Measurements from ENCODE around the gene UBE2F.

UBE2F gene

DNA sequence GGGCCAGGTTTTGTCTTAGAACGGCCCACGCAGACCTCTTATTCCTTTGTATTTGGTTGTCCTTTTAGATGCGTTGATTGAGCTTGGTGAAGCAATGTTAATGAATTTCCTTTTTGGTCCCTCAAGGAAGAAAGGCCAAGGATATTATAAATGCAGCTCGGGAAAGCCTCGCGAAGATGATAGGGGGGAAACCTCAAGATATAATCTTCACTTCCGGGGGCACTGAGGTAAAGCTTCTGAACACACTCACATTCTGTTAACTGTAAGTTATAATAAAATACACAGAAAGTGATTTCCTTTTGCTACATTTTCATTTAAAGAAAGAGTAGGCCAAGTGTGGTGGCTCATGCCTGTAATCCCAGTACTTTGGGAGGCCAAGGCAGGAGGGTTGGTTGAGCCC, 101.1 kb downstream of the UBE2F start:
- H3K4me3 ChIP-seq (ENCODE audit: low read length), result no peak overlapping the region
- no peak for TF ChIP-seq ZNF274 (IDR thresholded peaks at IDR 0.05; ENCODE audit: low read depth, low read length)

- TF ChIP-seq ZNF274 (IDR thresholded peaks at IDR 0.05; ENCODE audit: low read depth, low read length), result no peak
- no peak overlapping the region; the same call in 1 of the 2 replicates for H3K4me3 ChIP-seq (ENCODE audit: low read length)
These were observed 102.4 kb downstream of the UBE2F start for GRCh38 chr2:238069021-238069709.

DNA sequence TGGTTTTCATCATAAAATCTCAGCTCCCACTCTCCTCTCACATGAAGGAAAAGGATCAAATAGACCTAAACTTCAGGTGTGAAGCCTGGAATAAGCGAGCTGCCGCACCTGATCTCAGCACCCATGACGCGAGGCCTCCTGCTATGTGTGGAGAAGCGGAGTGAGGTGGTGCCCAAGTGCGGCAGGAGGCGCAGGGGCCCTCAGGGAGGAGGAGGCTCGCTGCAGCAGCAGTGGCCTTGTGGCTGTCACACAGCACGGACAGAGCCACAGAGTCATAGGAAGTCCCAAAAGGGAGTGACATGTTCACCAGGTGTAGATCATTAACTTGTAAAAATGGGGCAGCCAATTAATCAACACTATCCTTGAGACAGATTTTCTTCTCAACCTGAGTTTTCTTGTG, 103.1 kb downstream of the UBE2F start:
- no peak overlapping the region for H3K4me3 ChIP-seq (ENCODE audit: low read length)
- TF ChIP-seq ZNF274 (IDR thresholded peaks at IDR 0.05; ENCODE audit: low read depth, low read length), result no peak

DNA sequence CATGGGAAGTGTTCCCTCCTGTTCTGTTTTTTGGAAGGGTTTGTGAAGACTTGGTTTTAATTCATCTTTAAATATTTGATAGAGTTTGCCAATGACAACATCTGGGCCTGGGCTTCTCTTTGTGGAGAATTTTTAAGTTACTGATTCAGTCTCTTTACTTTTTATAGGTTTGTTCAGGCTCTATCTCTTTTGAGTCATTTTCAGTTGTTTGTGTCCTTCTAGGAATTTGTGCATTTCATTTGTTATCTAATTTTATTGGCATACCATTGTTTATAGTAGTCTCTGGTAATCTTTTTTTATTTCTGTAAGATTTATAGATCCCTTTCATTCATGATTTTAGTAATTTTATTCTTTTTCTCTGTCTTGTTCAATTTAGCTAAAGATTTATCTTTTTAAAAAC, 108.6 kb downstream of the UBE2F start:
- TF ChIP-seq ZNF274 (IDR thresholded peaks at IDR 0.05; ENCODE audit: low read depth, low read length), result no peak
- H3K4me3 ChIP-seq (ENCODE audit: low read length), result no peak overlapping the region

GRCh38 chr2:238077292-238077691, 110.5 kb downstream of the UBE2F start:
- TF ChIP-seq ZNF274 (IDR thresholded peaks at IDR 0.05; ENCODE audit: low read depth, low read length), result no peak
- no peak overlapping the region for H3K4me3 ChIP-seq (ENCODE audit: low read length)

GRCh38 chr2:238079874-238080327, 113.1 kb downstream of the UBE2F start:
- H3K4me3 ChIP-seq (ENCODE audit: low read length), result no peak overlapping the region
- no peak for TF ChIP-seq ZNF274 (IDR thresholded peaks at IDR 0.05; ENCODE audit: low read depth, low read length)

- TF ChIP-seq ZNF274 (IDR thresholded peaks at IDR 0.05; ENCODE audit: low read depth, low read length), result no peak
- no peak overlapping the region for H3K4me3 ChIP-seq (ENCODE audit: low read length)
These were observed 113.7 kb downstream of the UBE2F start for GRCh38 chr2:238080518-238080917.

- TF ChIP-seq ZNF274 (IDR thresholded peaks at IDR 0.05; ENCODE audit: low read depth, low read length), result no peak
- H3K4me3 ChIP-seq (ENCODE audit: low read length), result no peak overlapping the region
These were observed 114.3 kb downstream of the UBE2F start for GRCh38 chr2:238081150-238081549.

DNA sequence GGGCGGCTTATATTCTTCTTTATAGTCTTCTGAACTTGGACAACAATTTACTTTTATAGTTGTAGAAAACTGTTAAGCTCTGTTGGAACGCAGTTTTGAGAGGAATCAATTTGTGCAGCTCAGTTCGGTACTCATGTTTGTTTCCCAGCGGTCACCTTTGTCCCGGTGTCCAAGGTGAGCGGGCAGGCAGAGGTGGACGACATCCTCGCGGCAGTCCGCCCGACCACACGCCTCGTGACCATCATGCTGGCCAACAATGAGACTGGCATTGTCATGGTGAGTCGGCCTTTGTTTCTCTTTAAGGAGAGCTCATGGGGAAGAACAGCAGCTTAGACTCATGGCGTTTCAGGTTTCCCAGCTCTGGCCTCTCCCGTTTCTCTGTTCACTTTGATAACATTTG, 114.7 kb downstream of the UBE2F start:
- no peak for TF ChIP-seq ZNF274 (IDR thresholded peaks at IDR 0.05; ENCODE audit: low read depth, low read length)

GRCh38 chr2:238082151-238082550, 115.3 kb downstream of the UBE2F start:
- no peak overlapping the region for H3K4me3 ChIP-seq (ENCODE audit: low read length)
- TF ChIP-seq ZNF274 (IDR thresholded peaks at IDR 0.05; ENCODE audit: low read depth, low read length), result no peak

More for the DNA sequence above, 114.7 kb downstream of the UBE2F start:
- H3K4me3 ChIP-seq (ENCODE audit: low read length), result no peak overlapping the region

GRCh38 chr2:238082827-238083226, 116.0 kb downstream of the UBE2F start:
- TF ChIP-seq ZNF274 (IDR thresholded peaks at IDR 0.05; ENCODE audit: low read depth, low read length), result no peak
- H3K4me3 ChIP-seq (ENCODE audit: low read length), result no peak overlapping the region

- no peak for TF ChIP-seq ZNF274 (IDR thresholded peaks at IDR 0.05; ENCODE audit: low read depth, low read length)
- H3K4me3 ChIP-seq (ENCODE audit: low read length), result no peak overlapping the region
These were observed 117.1 kb downstream of the UBE2F start for GRCh38 chr2:238083919-238084318.

DNA sequence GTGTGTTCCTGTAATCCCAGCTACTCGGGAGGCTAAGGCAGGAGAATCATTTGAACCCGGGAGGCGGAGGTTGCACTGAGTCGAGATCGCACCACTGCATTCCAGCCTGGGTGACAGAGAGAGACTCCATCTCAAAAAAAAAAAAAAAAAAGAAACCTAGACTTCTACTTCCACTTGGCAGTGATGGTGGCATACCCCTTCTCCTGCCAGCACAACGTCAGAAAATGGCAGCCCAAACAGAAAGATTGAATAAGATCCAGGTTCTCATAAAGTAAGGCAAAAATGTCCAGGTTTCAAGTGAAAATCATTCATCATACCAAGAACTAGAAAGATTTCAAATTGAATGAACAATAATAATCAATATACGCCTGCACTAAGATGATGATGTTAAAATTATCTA, 117.9 kb downstream of the UBE2F start:
- no peak overlapping the region for H3K4me3 ChIP-seq (ENCODE audit: low read length)
- TF ChIP-seq ZNF274 (IDR thresholded peaks at IDR 0.05; ENCODE audit: low read depth, low read length), result no peak

DNA sequence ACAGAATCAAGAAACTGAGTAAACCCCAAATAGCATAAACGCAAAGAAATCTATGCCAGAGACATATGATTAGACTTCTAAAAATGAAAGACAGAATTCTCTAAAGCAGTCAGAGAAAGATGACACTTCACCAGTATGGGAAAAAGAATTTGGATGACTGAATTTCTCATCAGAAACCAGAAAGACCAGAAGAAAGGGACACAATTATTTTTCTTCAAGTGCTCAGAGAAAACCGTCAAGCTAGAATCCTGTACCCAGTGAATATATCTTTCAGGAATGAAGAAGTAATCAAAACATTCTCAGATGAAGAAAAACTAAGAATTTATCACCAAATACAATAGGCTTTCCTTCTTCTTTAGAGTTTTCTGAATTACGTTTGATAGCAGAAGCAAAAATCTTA, 119.1 kb downstream of the UBE2F start:
- TF ChIP-seq ZNF274 (IDR thresholded peaks at IDR 0.05; ENCODE audit: low read depth, low read length), result no peak
- H3K4me3 ChIP-seq (ENCODE audit: low read length), result no peak overlapping the region

GRCh38 chr2:238087211-238087610, 120.4 kb downstream of the UBE2F start:
- TF ChIP-seq ZNF274 (IDR thresholded peaks at IDR 0.05; ENCODE audit: low read depth, low read length), result no peak

DNA sequence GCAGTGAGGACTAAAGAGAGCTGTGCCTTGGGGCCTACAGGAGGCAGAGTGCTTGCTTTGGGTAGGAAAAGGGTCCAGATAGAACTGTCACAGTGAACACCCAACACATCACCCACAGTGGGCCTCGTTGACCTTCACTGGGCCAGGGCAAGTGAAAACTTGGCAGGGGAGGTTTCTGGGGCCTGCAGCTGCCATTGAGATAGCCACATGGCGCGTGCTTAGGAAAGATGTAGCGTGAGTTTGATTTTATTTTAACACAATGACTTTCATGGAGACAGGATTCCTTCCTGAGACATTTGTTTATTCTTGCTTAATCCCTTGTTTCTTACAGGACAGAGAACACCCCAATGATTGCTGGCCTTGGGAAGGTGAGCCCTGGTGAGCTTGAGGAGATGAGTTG, 124.1 kb downstream of the UBE2F start:
- H3K4me3 ChIP-seq (ENCODE audit: low read length), result no peak overlapping the region
- TF ChIP-seq ZNF274 (IDR thresholded peaks at IDR 0.05; ENCODE audit: low read depth, low read length), result no peak

More at GRCh38 chr2:238087211-238087610, 120.4 kb downstream of the UBE2F start:
- H3K4me3 ChIP-seq (ENCODE audit: low read length), result no peak overlapping the region

All from GM08714 (cell line).